Measurements from ENCODE around the gene EFCAB13. TPM values are rescaled to one million over a fixed set of nuclear protein-coding genes. Genes with fewer than 3 reads are reported as not detected.

EFCAB13 gene
- total and polyA plus RNA-seq, 2 of the 4 experiments (the other 2 are of a cell fraction), result 0.77 to 1.4 TPM

- ChIA-PET POLR2A (ENCODE audit: unreplicated experiment) (no interaction called here), CTCF (no interaction called here)
- DNase-seq (peak; percentile 65), ATAC-seq (ENCODE audit: low read depth) (peak; percentile 6; the same call in 1 of the 2 replicates)
- Histone ChIP-seq H3K9me1 (ENCODE audit: insufficient read depth, low read length) (peaks cover 60% of the 10 kb centered on the region), H3K4me1 (ENCODE audit: control insufficient read depth, insufficient read depth, low read length) (peaks cover 54% of the 10 kb centered on the region), H3K4ac (ENCODE audit: low read depth, low read length) (peak overlapping the region; percentile 98), H2BK5ac (ENCODE audit: low read depth, low read length, poor library complexity, severe bottlenecking) (peak overlapping the region; percentile 93), H3K23ac (ENCODE audit: low read depth, low read length) (no peak overlapping the region), H4K91ac (ENCODE audit: insufficient read depth, low read depth, low read length) (peak overlapping the region; percentile 99), H2AK5ac (ENCODE audit: low read depth, low read length) (peak overlapping the region; percentile 98), H3K36me3 (ENCODE audit: control insufficient read depth, insufficient read depth, low read length) (no peaks in the 10 kb centered on the region), H3K79me1 (ENCODE audit: low read depth in 1 of 2, low read length in 2 of 2) (peaks cover 9 to 66% of the 10 kb centered on the region in 2 experiments; a peak in 3 of 4 replicates), H3K18ac (ENCODE audit: low read depth, low read length) (peak overlapping the region; percentile 75), H4K8ac (ENCODE audit: low read depth in 2 of 2, low read length in 2 of 2) (peak overlapping the region; percentile 93 to 97; a peak in 3 of 4 replicates), H4K5ac (ENCODE audit: low read depth, low read length) (peak overlapping the region; percentile 54; the same call in 1 of the 2 replicates), H4K20me1 (ENCODE audit: insufficient read depth, low read length) (peaks cover 6% of the 10 kb centered on the region; the same call in 1 of the 2 replicates), H3K4me3 (ENCODE audit: insufficient read depth, low read depth, low read length) (no peak overlapping the region), H2BK20ac (ENCODE audit: low read depth, low read length) (peak overlapping the region; percentile 72; the same call in 1 of the 2 replicates), H3K9me3 (ENCODE audit: control insufficient read depth, insufficient read depth, low read length) (no peaks in the 10 kb centered on the region), H3K27me3 (ENCODE audit: control insufficient read depth, insufficient read depth, low read length) (no peaks in the 10 kb centered on the region), H3K14ac (replicated peaks; ENCODE audit: low read depth, low read length) (peak overlapping the region; percentile 84), H2AK9ac (replicated peaks; ENCODE audit: low read depth, low read length, poor library complexity) (no peak overlapping the region), H2AFZ (replicated peaks; ENCODE audit: low read length, poor library complexity) (no peak overlapping the region), H3K4me2 (ENCODE audit: low read depth, low read length) (no peak overlapping the region; the same call in 1 of the 2 replicates), H3K56ac (ENCODE audit: extremely low read depth, insufficient read depth, low read length) (peak overlapping the region; percentile 48; the same call in 1 of the 2 replicates), H3K27ac (ENCODE audit: insufficient read depth, low read length) (peak overlapping the region; percentile 83), H2BK120ac (ENCODE audit: low read depth, low read length) (peak overlapping the region; percentile 99), H3K9ac (ENCODE audit: low read depth, low read length) (0 out of 2 replicates have a peak overlapping the region, but pooled peaks have one; percentile 7), H2BK15ac (ENCODE audit: low read depth, low read length) (peak overlapping the region; percentile 58; the same call in 2 of the 3 replicates)
- WGBS, 2 experiments (ENCODE audit: extremely low coverage in 2 of 2, insufficient read length in 1 of 2), result no CpG with 5 or more reads among the region's 1 CpG
- dilution Hi-C loops (cut with HindIII; ENCODE audit: low sequenced_read_pairs, unreplicated experiment), result no loop called here
- no TSS peak for BruUV-seq (replicated peaks)
- intact Hi-C loops (cut with micrococcal nuclease), result loop anchor here (2.0 kb wide), 2 partner anchors 27 to 37 kb away; no protein-coding TSS in a partner anchor
- in situ Hi-C loops (cut with MboI; ENCODE audit: low sequenced_read_pairs), result no loop called here
- TF ChIP-seq USF2 (IDR thresholded peaks at IDR 0.05; ENCODE audit: low read depth, low read length), result no peak
Measured at GRCh38 chr17:47277921-47278320, 45.8 kb upstream of the EFCAB13 start.

All from IMR-90 (cell line).